Measurements from ENCODE around the gene MRPS6.

MRPS6 gene

DNA sequence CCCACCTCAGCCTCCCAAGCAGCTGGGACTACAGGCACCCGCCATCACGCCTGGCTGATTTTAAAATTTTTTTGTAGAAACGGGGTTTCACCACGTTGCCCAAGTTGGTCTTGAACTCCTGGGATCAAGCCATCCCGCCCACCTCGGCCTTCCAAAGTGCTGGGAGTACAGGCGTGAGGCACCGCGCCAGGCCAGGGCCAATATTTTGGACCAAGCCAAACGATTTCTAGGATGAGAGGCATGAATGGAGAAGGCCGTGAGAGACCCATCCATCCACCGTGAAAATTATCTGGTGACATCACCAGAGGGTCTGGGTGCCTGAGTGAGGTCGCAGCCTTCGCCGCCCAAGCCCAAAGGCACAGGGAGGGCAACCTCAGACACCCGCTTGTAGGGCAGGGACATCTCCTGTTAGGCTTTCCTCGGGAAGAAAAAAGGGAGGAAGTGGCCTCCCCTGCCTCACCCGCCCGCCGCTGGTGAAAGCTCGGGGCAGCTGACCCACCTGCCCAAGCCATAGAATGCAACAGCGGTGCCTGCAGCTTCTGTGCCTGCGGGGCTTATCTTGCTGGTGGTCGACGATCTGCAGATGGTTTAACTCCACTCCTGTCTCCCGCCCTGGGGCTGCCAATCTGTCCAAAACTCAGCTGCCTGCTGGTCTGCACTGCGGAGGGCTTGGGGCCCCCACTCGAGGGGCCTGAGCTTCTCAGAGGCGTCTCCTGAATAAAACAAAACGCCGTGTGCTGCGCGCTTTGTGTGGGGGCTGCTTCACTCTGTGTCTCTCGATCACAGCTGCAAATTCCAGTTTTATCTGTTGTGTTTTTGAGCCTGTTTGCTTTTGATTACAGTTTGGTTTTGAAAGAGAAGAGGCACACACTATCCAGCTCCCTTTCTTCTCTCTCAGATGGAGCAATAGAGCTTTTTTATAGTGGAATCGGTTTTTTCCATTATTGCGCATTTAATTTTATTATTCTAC lies 85.8 kb downstream of the MRPS6 start:
- Histone ChIP-seq H3K27ac (no peak overlapping the region), H3K9me3 (ENCODE audit: severe bottlenecking) (peaks cover 9% of the 10 kb centered on the region), H3K4me3 (ENCODE audit: low read depth, low read length) (no peak overlapping the region), H3K36me3 (no peaks in the 10 kb centered on the region), H3K27me3 (ENCODE audit: insufficient read depth, low read depth, severe bottlenecking) (no peaks in the 10 kb centered on the region)
- no peak for DNase-seq
- TF ChIP-seq, protein P1, sequence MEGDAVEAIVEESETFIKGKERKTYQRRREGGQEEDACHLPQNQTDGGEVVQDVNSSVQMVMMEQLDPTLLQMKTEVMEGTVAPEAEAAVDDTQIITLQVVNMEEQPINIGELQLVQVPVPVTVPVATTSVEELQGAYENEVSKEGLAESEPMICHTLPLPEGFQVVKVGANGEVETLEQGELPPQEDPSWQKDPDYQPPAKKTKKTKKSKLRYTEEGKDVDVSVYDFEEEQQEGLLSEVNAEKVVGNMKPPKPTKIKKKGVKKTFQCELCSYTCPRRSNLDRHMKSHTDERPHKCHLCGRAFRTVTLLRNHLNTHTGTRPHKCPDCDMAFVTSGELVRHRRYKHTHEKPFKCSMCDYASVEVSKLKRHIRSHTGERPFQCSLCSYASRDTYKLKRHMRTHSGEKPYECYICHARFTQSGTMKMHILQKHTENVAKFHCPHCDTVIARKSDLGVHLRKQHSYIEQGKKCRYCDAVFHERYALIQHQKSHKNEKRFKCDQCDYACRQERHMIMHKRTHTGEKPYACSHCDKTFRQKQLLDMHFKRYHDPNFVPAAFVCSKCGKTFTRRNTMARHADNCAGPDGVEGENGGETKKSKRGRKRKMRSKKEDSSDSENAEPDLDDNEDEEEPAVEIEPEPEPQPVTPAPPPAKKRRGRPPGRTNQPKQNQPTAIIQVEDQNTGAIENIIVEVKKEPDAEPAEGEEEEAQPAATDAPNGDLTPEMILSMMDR (IDR thresholded peaks at IDR 0.05; ENCODE audit: low read depth, low read length): no peak

DNA sequence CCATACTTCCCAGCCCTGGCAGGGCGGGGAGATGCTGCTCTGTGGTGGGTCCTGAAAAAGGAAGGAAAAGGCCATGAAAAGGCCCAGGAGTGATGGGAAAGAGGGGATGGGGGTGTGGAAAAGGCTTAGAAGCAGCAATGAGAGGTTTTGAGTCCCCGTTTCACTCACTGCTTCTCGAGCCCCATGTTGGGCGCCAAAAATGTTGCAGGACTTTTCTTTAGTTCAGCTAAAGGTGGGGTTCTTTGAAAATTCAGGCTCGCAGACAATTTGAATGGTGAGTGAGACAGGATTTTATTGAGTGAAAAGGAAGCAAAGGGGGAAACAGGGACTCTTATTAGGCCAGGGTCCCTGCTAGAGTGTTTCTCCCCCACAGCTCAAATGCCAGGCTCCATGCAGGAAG lies 93.1 kb downstream of the MRPS6 start:
- Histone ChIP-seq H3K36me3 (no peaks in the 10 kb centered on the region), H3K27me3 (ENCODE audit: insufficient read depth, low read depth, severe bottlenecking) (no peaks in the 10 kb centered on the region), H3K27ac (no peak overlapping the region), H3K9me3 (ENCODE audit: severe bottlenecking) (peaks cover 40% of the 10 kb centered on the region), H3K4me3 (ENCODE audit: low read depth, low read length) (no peak overlapping the region)
- TF ChIP-seq, protein P1 (IDR thresholded peaks at IDR 0.05; ENCODE audit: low read depth, low read length): no peak
- DNase-seq: no peak

DNA sequence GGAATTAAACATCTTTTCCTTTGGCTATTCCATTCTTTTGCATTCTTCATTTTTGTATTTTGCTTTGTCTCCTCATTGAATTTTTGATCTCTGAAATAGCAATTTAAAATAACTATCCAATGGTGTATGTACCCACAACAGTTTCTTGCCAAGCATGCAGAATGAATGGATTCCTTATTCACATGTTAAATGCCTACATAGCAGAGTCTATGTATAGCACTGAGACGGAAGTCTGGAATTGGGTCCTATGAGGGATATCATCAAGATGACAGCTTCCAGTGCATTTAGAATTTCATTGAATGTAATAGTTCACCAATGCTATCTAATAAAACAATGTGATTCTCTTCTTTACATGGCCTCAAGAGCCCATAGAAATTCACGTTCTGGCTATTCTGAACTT lies 97.5 kb downstream of the MRPS6 start:
- no peak for DNase-seq
- Histone ChIP-seq H3K4me3 (ENCODE audit: low read depth, low read length) (no peak overlapping the region), H3K27me3 (ENCODE audit: insufficient read depth, low read depth, severe bottlenecking) (no peaks in the 10 kb centered on the region), H3K9me3 (ENCODE audit: severe bottlenecking) (peaks cover 44% of the 10 kb centered on the region), H3K36me3 (no peaks in the 10 kb centered on the region), H3K27ac (no peak overlapping the region)
- TF ChIP-seq, protein P1 (IDR thresholded peaks at IDR 0.05; ENCODE audit: low read depth, low read length): no peak

DNA sequence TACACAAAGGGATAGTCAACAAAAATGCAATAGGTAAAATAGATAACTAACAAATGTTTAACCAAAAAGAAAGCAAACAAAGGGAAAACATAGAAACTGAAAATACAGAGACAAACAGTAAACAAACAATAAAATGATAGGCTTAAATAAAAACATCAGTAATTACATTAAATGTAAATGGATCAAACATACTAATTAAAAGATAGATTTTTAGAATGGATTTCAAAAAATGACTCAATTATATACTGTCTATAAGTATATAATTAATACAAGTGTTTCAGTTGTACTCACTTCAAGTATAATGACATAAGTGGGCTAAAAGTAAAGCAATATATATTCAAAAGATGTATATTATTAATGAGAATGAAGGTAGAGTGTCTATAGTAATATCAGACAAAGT lies 101.1 kb downstream of the MRPS6 start:
- no peaks in the 10 kb centered on the region for H3K36me3 ChIP-seq
- peaks cover 17% of the 10 kb centered on the region for H3K9me3 ChIP-seq (ENCODE audit: severe bottlenecking)
- no peak overlapping the region for H3K27ac ChIP-seq
- TF ChIP-seq, protein P1 (IDR thresholded peaks at IDR 0.05; ENCODE audit: low read depth, low read length): no peak
- no peak overlapping the region for H3K4me3 ChIP-seq (ENCODE audit: low read depth, low read length)
- DNase-seq: no peak
- no peaks in the 10 kb centered on the region for H3K27me3 ChIP-seq (ENCODE audit: insufficient read depth, low read depth, severe bottlenecking)

DNA sequence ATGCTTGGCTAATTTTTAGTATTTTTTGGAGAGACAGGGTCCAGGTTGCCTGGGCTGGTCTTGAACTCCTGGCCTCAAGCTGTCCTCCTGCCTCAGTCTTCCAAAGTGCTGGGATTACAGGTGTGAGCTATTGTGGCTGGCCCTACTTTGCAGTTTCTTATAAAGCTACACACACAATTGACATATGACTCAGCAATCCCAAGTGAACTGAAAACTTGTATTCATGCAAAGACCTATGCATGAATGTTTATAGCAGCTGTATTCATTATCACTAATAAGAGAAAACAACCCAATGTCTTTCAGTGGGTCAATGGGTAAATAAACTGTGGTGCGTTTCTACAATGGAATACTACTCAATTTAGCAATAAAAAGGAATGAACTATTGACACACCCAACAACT lies 103.1 kb downstream of the MRPS6 start:
- DNase-seq: no peak
- Histone ChIP-seq H3K27me3 (ENCODE audit: insufficient read depth, low read depth, severe bottlenecking) (no peaks in the 10 kb centered on the region), H3K27ac (no peak overlapping the region), H3K4me3 (ENCODE audit: low read depth, low read length) (no peak overlapping the region), H3K36me3 (no peaks in the 10 kb centered on the region), H3K9me3 (ENCODE audit: severe bottlenecking) (peaks cover 9% of the 10 kb centered on the region)
- TF ChIP-seq, protein P1 (IDR thresholded peaks at IDR 0.05; ENCODE audit: low read depth, low read length): no peak
